ENCODE data around the gene FAM228A. TPM values are rescaled to one million over a fixed set of nuclear protein-coding genes. Genes with fewer than 3 reads are reported as not detected.

FAM228A gene
- total and polyA plus RNA-seq, 2 of the 4 experiments (the other 2 are of a cell fraction) = not detected

DNA sequence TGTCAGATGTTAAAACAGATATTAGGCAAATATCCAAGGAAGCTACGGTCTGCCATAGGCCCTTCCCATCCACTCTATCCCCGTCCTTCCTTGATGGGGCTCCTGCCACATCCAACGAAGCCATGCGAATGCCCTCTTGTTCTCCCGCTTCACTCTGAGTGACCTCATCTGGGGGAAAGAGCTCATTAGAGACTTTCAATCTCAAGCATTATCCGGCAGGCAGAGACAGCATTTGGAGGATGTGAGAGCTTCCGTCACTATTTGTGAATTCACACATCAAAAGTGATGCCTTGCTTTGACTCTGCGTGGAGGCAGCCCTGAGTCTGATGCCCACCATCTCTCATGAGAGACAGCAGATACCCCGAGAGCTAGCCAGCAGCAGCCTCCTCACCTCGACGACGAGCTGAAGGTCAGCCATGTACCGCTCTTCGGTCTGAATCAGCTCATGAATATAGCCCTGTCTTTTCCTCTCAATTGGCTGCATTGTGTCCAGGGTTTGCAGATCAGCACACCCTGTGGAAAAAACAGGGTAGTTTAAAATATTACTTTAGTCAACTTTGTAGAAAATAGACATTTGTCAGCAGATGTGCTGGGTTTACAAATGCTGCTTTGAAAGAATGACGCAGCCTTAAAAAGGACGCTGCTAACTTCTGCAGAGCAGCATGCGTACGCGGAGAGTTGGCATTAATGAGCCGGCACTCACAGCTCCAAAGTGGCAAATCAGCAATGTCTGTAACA lies 45.9 kb downstream of the FAM228A start:
- in situ Hi-C loops (cut with MboI; ENCODE audit: low sequenced_read_pairs) (no loop called here), intact Hi-C loops (cut with micrococcal nuclease) (no loop called here), dilution Hi-C loops (cut with HindIII; ENCODE audit: low sequenced_read_pairs, unreplicated experiment) (no loop called here)
- Histone ChIP-seq H3K56ac (ENCODE audit: extremely low read depth, insufficient read depth, low read length) (no peak overlapping the region), H3K23ac (ENCODE audit: low read depth, low read length) (no peak overlapping the region), H2AFZ (replicated peaks; ENCODE audit: low read length, poor library complexity) (no peak overlapping the region), H3K18ac (ENCODE audit: low read depth, low read length) (no peak overlapping the region), H4K8ac (ENCODE audit: low read depth in 2 of 2, low read length in 2 of 2) (no peak overlapping the region), H2BK120ac (ENCODE audit: low read depth, low read length) (no peak overlapping the region), H3K4me1 (ENCODE audit: control insufficient read depth, insufficient read depth, low read length) (peaks cover 2% of the 10 kb centered on the region; the same call in 1 of the 2 replicates), H4K5ac (ENCODE audit: low read depth, low read length) (no peak overlapping the region), H3K4me2 (ENCODE audit: low read depth, low read length) (no peak overlapping the region), H2AK9ac (replicated peaks; ENCODE audit: low read depth, low read length, poor library complexity) (no peak overlapping the region), H4K91ac (ENCODE audit: insufficient read depth, low read depth, low read length) (no peak overlapping the region), H2BK5ac (ENCODE audit: low read depth, low read length, poor library complexity, severe bottlenecking) (no peak overlapping the region), H3K4ac (ENCODE audit: low read depth, low read length) (no peak overlapping the region), H3K4me3 (ENCODE audit: insufficient read depth, low read depth, low read length) (no peak overlapping the region), H2AK5ac (ENCODE audit: low read depth, low read length) (no peak overlapping the region), H3K36me3 (ENCODE audit: control insufficient read depth, insufficient read depth, low read length) (peaks cover 15% of the 10 kb centered on the region), H3K27me3 (ENCODE audit: control insufficient read depth, insufficient read depth, low read length) (no peaks in the 10 kb centered on the region), H2BK20ac (ENCODE audit: low read depth, low read length) (no peak overlapping the region), H3K9ac (ENCODE audit: low read depth, low read length) (no peak overlapping the region), H3K9me3 (ENCODE audit: control insufficient read depth, insufficient read depth, low read length) (no peaks in the 10 kb centered on the region), H3K79me1 (ENCODE audit: low read depth in 1 of 2, low read length in 2 of 2) (no peaks in the 10 kb centered on the region), H2BK15ac (ENCODE audit: low read depth, low read length) (no peak overlapping the region), H3K27ac (ENCODE audit: insufficient read depth, low read length) (no peak overlapping the region), H3K9me1 (ENCODE audit: insufficient read depth, low read length) (peaks cover 7% of the 10 kb centered on the region; the same call in 1 of the 2 replicates), H3K14ac (replicated peaks; ENCODE audit: low read depth, low read length) (no peak overlapping the region), H4K20me1 (ENCODE audit: insufficient read depth, low read length) (no peaks in the 10 kb centered on the region)
- 85% methylated on average over 5 of the region's 20 CpGs; no CpG with 5 or more reads in 1 of the 2 experiments for WGBS, 2 experiments (ENCODE audit: extremely low coverage in 2 of 2, insufficient read length in 1 of 2)
- TF ChIP-seq MXI1 (IDR thresholded peaks at IDR 0.05; ENCODE audit: borderline replicate concordance, low read depth, low read length) (no peak), NFE2L2 (IDR thresholded peaks at IDR 0.05; ENCODE audit: low read depth, low read length) (no peak), MAFK (IDR thresholded peaks at IDR 0.05; ENCODE audit: low read depth, low read length) (no peak), RAD21 (IDR thresholded peaks at IDR 0.05; ENCODE audit: low read length) (no peak), CEBPB (IDR thresholded peaks at IDR 0.05; ENCODE audit: low read depth, low read length) (no peak), RFX5 (IDR thresholded peaks at IDR 0.05; ENCODE audit: low read depth, low read length) (no peak), FOS (IDR thresholded peaks at IDR 0.05; ENCODE audit: low read depth, low read length) (no peak), MAZ (IDR thresholded peaks at IDR 0.05; ENCODE audit: borderline replicate concordance, low read depth, low read length) (no peak), POLR2A (IDR thresholded peaks at IDR 0.05; ENCODE audit: low read depth, low read length) (no peak), SMC3 (IDR thresholded peaks at IDR 0.05; ENCODE audit: low read depth, low read length) (no peak), CHD1 (IDR thresholded peaks at IDR 0.05; ENCODE audit: low read depth, low read length) (no peak), BHLHE40 (IDR thresholded peaks at IDR 0.05; ENCODE audit: low read depth, low read length) (no peak)
- TF ChIP-seq, protein P1, sequence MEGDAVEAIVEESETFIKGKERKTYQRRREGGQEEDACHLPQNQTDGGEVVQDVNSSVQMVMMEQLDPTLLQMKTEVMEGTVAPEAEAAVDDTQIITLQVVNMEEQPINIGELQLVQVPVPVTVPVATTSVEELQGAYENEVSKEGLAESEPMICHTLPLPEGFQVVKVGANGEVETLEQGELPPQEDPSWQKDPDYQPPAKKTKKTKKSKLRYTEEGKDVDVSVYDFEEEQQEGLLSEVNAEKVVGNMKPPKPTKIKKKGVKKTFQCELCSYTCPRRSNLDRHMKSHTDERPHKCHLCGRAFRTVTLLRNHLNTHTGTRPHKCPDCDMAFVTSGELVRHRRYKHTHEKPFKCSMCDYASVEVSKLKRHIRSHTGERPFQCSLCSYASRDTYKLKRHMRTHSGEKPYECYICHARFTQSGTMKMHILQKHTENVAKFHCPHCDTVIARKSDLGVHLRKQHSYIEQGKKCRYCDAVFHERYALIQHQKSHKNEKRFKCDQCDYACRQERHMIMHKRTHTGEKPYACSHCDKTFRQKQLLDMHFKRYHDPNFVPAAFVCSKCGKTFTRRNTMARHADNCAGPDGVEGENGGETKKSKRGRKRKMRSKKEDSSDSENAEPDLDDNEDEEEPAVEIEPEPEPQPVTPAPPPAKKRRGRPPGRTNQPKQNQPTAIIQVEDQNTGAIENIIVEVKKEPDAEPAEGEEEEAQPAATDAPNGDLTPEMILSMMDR (conservative IDR thresholded peaks at IDR 0.05; ENCODE audit: low read depth, low read length) = no peak
- TF ChIP-seq, protein P2, sequence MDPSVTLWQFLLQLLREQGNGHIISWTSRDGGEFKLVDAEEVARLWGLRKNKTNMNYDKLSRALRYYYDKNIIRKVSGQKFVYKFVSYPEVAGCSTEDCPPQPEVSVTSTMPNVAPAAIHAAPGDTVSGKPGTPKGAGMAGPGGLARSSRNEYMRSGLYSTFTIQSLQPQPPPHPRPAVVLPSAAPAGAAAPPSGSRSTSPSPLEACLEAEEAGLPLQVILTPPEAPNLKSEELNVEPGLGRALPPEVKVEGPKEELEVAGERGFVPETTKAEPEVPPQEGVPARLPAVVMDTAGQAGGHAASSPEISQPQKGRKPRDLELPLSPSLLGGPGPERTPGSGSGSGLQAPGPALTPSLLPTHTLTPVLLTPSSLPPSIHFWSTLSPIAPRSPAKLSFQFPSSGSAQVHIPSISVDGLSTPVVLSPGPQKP (IDR thresholded peaks at IDR 0.05; ENCODE audit: borderline replicate concordance, low read depth, low read length) = no peak
- TF ChIP-seq, protein P3, sequence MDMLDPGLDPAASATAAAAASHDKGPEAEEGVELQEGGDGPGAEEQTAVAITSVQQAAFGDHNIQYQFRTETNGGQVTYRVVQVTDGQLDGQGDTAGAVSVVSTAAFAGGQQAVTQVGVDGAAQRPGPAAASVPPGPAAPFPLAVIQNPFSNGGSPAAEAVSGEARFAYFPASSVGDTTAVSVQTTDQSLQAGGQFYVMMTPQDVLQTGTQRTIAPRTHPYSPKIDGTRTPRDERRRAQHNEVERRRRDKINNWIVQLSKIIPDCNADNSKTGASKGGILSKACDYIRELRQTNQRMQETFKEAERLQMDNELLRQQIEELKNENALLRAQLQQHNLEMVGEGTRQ (IDR thresholded peaks at IDR 0.05; ENCODE audit: low read depth, low read length) = no peak
- CTCF ChIA-PET = interaction anchor here (0.5 kb wide), 1 partner anchor 18 kb away, joined by 3 read pairs; no protein-coding TSS in a partner anchor
- no TSS peak for BruUV-seq (replicated peaks)
- DNase-seq (no peak), ATAC-seq (ENCODE audit: low read depth) (no peak)
- POLR2A ChIA-PET (ENCODE audit: unreplicated experiment) = no interaction called here
